HCT116 (cell line): ENCODE data around the gene RXFP4. TPM values are rescaled to one million over a fixed set of nuclear protein-coding genes. Genes with fewer than 3 reads are reported as not detected.
"Not testable (repeated sequence)": the region's sequence is repeated elsewhere in the genome, so short reads cannot be mapped to it uniquely, and the experiment has no call there.

Source experiments
- ATAC-seq: fragments of 200-7000 bp; cut with Tn5 transposase; 2 replicates; pipeline ENCODE4 v1.9.1; 2020; ENCODE audit warnings: mild to moderate bottlenecking, moderate library complexity
- BruUV-seq: library from RNA; stranded (reverse); fragments of 400-500 nt; replicated peaks from 2 replicates; lab custom pipeline; 2021; lab: Mats Ljungman, UMichigan
- CTCF ChIA-PET: fragments of 300-600 bp; sonication (Branson Sonifier 250); formaldehyde crosslinking; loops from one replicate; lab custom pipeline; 2021; ENCODE audit warnings: antibody characterized with exemption; lab: Charles Lee
- POLR2A ChIA-PET: fragments of 300-600, 350-600 bp; sonication (Branson Sonifier 250); formaldehyde crosslinking; loops from one replicate; lab custom pipeline; 2021; ENCODE audit warnings: antibody characterized with exemption; lab: Charles Lee
- RAD21 ChIA-PET, 2 experiments: fragments of 300-600 bp; sonication (Branson Sonifier 250); formaldehyde crosslinking; loops; one replicate each; lab custom pipeline; 2023; ENCODE audit warnings: low total read pairs in 2 of 2; ENCODE audit not compliant: uncharacterized antibody in 2 of 2, unreplicated experiment in 2 of 2, low non-redundant PET in 1 of 2; lab: Charles Lee
- DNase-seq: peaks from one replicate; pipeline ENCODE4 v3.0.0-alpha.2; 2010; ENCODE audit warnings: low read depth, low spot score
- H2AFZ ChIP-seq: fragments of 200-600 bp; shearing (Covaris generic), sonication (generic); 2 replicates; pipeline ENCODE4 v1.6.1; 2017; ENCODE audit warnings: low read depth, mixed run types, mixed read lengths, antibody characterized with exemption, low read length; ENCODE audit not compliant: poor library complexity, severe bottlenecking
- H3K27ac ChIP-seq: 2 replicates; pipeline ENCODE4 v1.5.1; 2012; ENCODE audit warnings: low read depth, low read length
- H3K27me3 ChIP-seq: fragments of 200-600 bp; sonication (generic); 2 replicates; pipeline ENCODE4 v1.6.1; 2016; ENCODE audit warnings: mixed run types, low read length, mixed read lengths; ENCODE audit not compliant: insufficient read depth
- H3K36me3 ChIP-seq, 2 experiments: fragments of 200-500 bp in 1 of 2; fragments of 200-600 bp in 1 of 2; sonication (Bioruptor generic) in 1 of 2; sonication (generic) in 1 of 2; 2 replicates each; pipeline versions ENCODE4 v1.5.1 to v1.6.1; 2014 to 2016; ENCODE audit warnings: low read length in 2 of 2, inconsistent platforms in 1 of 2, mixed read lengths in 1 of 2, mixed run types in 1 of 2; ENCODE audit not compliant: insufficient read depth in 2 of 2, control insufficient read depth in 1 of 2
- H3K4me1 ChIP-seq, 2 experiments: fragments of 200-600 bp in 1 of 2; sonication (generic) in 1 of 2; 2 replicates each; pipeline versions ENCODE4 v1.5.1 to v1.6.1; 2012 to 2017; ENCODE audit warnings: low read length in 2 of 2, inconsistent platforms in 1 of 2, mild to moderate bottlenecking in 1 of 2, mixed read lengths in 1 of 2, mixed run types in 1 of 2, moderate library complexity in 1 of 2; ENCODE audit not compliant: insufficient read depth in 2 of 2, control insufficient read depth in 1 of 2
- H3K4me2 ChIP-seq: fragments of 200-600 bp; sonication (generic); 2 replicates; pipeline ENCODE4 v1.6.1; 2017; ENCODE audit warnings: mixed run types, low read length, mixed read lengths
- H3K4me3 ChIP-seq, 2 experiments: fragments of 200-600 bp in 1 of 2; sonication (generic) in 1 of 2; replicated peaks in 1 of 2; 2 replicates each; pipeline ENCODE4 v1.5.1; 2011 to 2016; ENCODE audit warnings: low read length in 2 of 2, control low read depth in 1 of 2, low read depth in 1 of 2, mild to moderate bottlenecking in 1 of 2, mixed read lengths in 1 of 2, mixed run types in 1 of 2
- H3K79me2 ChIP-seq: fragments of 200-600 bp; sonication (generic); 2 replicates; pipeline ENCODE4 v1.6.1; 2017; ENCODE audit warnings: mild to moderate bottlenecking, mixed run types, low read length, moderate library complexity, mixed read lengths; ENCODE audit not compliant: insufficient read depth
- H3K9ac ChIP-seq: fragments of 200-600 bp; sonication (generic); 2 replicates; pipeline ENCODE4 v1.6.1; 2016; ENCODE audit warnings: low read length, mixed read lengths
- H3K9me2 ChIP-seq: fragments of 200-600 bp; sonication (generic), shearing (Covaris generic); 2 replicates; pipeline ENCODE4 v1.6.1; 2017; ENCODE audit warnings: mixed run types, mild to moderate bottlenecking, moderate library complexity; ENCODE audit not compliant: insufficient read depth
- H3K9me3 ChIP-seq, 2 experiments: fragments of 200-500 bp in 1 of 2; fragments of 200-600 bp in 1 of 2; sonication (Bioruptor generic) in 1 of 2; sonication (generic) in 1 of 2; 2 replicates each; pipeline ENCODE4 v1.6.1; 2014 to 2017; ENCODE audit warnings: low read length in 2 of 2, mixed read lengths in 2 of 2, inconsistent platforms in 1 of 2, low read depth in 1 of 2, mild to moderate bottlenecking in 1 of 2, mixed run types in 1 of 2, moderate library complexity in 1 of 2; ENCODE audit not compliant: control insufficient read depth in 1 of 2, insufficient read depth in 1 of 2
- H4K20me1 ChIP-seq: fragments of 200-600 bp; sonication (generic), shearing (Covaris generic); 2 replicates; pipeline ENCODE4 v1.6.1; 2017; ENCODE audit warnings: mixed run types, mild to moderate bottlenecking, moderate library complexity; ENCODE audit not compliant: insufficient read depth
- ATF3 ChIP-seq: IDR thresholded peaks from 2 replicates; pipeline ENCODE4 v1.6.1; 2012
- CBX3 ChIP-seq: IDR thresholded peaks from 2 replicates; pipeline ENCODE4 v1.6.1; 2012; ENCODE audit warnings: low read depth
- CEBPB ChIP-seq: IDR thresholded peaks from 2 replicates; pipeline ENCODE4 v1.6.1; 2012; ENCODE audit warnings: low read depth
- EGR1 ChIP-seq: IDR thresholded peaks from 2 replicates; pipeline ENCODE4 v1.6.1; 2012; ENCODE audit warnings: low read depth
- ELF1 ChIP-seq: IDR thresholded peaks from 2 replicates; pipeline ENCODE4 v1.6.1; 2012; ENCODE audit warnings: low read depth, borderline replicate concordance
- JUND ChIP-seq: IDR thresholded peaks from 2 replicates; pipeline ENCODE4 v1.6.1; 2012
- POLR2A ChIP-seq: IDR thresholded peaks from 2 replicates; pipeline ENCODE4 v1.7.0; 2011; ENCODE audit warnings: borderline replicate concordance; ENCODE audit not compliant: insufficient read depth, insufficient read length; ENCODE audit errors: extremely low read depth
- POLR2AphosphoS5 ChIP-seq: IDR thresholded peaks from 2 replicates; pipeline ENCODE4 v1.6.1; 2011; ENCODE audit warnings: mild to moderate bottlenecking, low read depth, low read length, moderate library complexity
- RAD21 ChIP-seq: IDR thresholded peaks from 2 replicates; pipeline ENCODE4 v1.6.1; 2012; ENCODE audit warnings: low read depth, mild to moderate bottlenecking
- SIN3A ChIP-seq: IDR thresholded peaks from 2 replicates; pipeline ENCODE4 v1.6.1; 2012; ENCODE audit warnings: low read depth
- SP1 ChIP-seq: IDR thresholded peaks from 2 replicates; pipeline ENCODE4 v1.6.1; 2012; ENCODE audit warnings: low read depth
- ZFX ChIP-seq: fragments of 450-650 bp; IDR thresholded peaks from 2 replicates; pipeline ENCODE4 v1.6.1; 2017
- ZNF274 ChIP-seq: fragments of 200-500 bp; sonication (Bioruptor generic); IDR thresholded peaks from 2 replicates; pipeline ENCODE4 v1.6.1; 2014; ENCODE audit warnings: mild to moderate bottlenecking, low read depth, low read length, inconsistent platforms
- intact Hi-C: fragments of 100-400 bp; cut with micrococcal nuclease; formaldehyde crosslinking; loops from 2 replicates; pipeline ENCODE4 v1.10.0; 2022
- total RNA-seq: library from RNA; stranded (reverse); gene quantifications from one replicate; pipeline ENCODE4 v1.2.1, GENCODE V29; 2021; ENCODE audit not compliant: unreplicated experiment
- TF ChIP-seq, protein P1 (sequence below): IDR thresholded peaks from 2 replicates; pipeline ENCODE4 v1.6.1; 2012; ENCODE audit warnings: low read depth
- TF ChIP-seq, protein P2 (sequence below), 3 experiments: fragments of 200-600 bp in 1 of 3; sonication (generic) in 1 of 3; IDR thresholded peaks in 2 of 3; conservative IDR thresholded peaks in 1 of 3; 2 replicates each; pipeline ENCODE4 v1.5.1; 2012 to 2017; ENCODE audit warnings: low read depth in 2 of 3, low read length in 2 of 3, antibody characterized with exemption in 1 of 3, borderline replicate concordance in 1 of 3, control low read depth in 1 of 3, mild to moderate bottlenecking in 1 of 3, mixed read lengths in 1 of 3, mixed run types in 1 of 3, moderate library complexity in 1 of 3; ENCODE audit not compliant: insufficient read depth in 1 of 3

The RXFP4 gene
- total RNA-seq, 1 experiment from 2014 or later: 0.20 TPM

GRCh38 chr1:155929057-155929456 lies 12.4 kb upstream of the RXFP4 start:
- intact Hi-C loops: no loop called here
- no TSS peak for BruUV-seq
- ChIA-PET RAD21 (no interaction called here), CTCF (no interaction called here), POLR2A (no interaction called here)
- TF ChIP-seq, protein P1, sequence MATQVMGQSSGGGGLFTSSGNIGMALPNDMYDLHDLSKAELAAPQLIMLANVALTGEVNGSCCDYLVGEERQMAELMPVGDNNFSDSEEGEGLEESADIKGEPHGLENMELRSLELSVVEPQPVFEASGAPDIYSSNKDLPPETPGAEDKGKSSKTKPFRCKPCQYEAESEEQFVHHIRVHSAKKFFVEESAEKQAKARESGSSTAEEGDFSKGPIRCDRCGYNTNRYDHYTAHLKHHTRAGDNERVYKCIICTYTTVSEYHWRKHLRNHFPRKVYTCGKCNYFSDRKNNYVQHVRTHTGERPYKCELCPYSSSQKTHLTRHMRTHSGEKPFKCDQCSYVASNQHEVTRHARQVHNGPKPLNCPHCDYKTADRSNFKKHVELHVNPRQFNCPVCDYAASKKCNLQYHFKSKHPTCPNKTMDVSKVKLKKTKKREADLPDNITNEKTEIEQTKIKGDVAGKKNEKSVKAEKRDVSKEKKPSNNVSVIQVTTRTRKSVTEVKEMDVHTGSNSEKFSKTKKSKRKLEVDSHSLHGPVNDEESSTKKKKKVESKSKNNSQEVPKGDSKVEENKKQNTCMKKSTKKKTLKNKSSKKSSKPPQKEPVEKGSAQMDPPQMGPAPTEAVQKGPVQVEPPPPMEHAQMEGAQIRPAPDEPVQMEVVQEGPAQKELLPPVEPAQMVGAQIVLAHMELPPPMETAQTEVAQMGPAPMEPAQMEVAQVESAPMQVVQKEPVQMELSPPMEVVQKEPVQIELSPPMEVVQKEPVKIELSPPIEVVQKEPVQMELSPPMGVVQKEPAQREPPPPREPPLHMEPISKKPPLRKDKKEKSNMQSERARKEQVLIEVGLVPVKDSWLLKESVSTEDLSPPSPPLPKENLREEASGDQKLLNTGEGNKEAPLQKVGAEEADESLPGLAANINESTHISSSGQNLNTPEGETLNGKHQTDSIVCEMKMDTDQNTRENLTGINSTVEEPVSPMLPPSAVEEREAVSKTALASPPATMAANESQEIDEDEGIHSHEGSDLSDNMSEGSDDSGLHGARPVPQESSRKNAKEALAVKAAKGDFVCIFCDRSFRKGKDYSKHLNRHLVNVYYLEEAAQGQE: no peak
- TF ChIP-seq, protein P2, sequence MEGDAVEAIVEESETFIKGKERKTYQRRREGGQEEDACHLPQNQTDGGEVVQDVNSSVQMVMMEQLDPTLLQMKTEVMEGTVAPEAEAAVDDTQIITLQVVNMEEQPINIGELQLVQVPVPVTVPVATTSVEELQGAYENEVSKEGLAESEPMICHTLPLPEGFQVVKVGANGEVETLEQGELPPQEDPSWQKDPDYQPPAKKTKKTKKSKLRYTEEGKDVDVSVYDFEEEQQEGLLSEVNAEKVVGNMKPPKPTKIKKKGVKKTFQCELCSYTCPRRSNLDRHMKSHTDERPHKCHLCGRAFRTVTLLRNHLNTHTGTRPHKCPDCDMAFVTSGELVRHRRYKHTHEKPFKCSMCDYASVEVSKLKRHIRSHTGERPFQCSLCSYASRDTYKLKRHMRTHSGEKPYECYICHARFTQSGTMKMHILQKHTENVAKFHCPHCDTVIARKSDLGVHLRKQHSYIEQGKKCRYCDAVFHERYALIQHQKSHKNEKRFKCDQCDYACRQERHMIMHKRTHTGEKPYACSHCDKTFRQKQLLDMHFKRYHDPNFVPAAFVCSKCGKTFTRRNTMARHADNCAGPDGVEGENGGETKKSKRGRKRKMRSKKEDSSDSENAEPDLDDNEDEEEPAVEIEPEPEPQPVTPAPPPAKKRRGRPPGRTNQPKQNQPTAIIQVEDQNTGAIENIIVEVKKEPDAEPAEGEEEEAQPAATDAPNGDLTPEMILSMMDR (IDR thresholded peaks at IDR 0.05 in 2 of 3, conservative IDR thresholded peaks at IDR 0.05 in 1 of 3; ENCODE audit: borderline replicate concordance in 1 of 3, insufficient read depth in 1 of 3, low read depth in 2 of 3, low read length in 2 of 3): no peak
- TF ChIP-seq SP1: no peak
- TF ChIP-seq RAD21: no peak
- TF ChIP-seq ELF1: no peak
- no peak for TF ChIP-seq POLR2A
- no peak for TF ChIP-seq POLR2AphosphoS5
- no peak for TF ChIP-seq ATF3
- TF ChIP-seq SIN3A: no peak
- no peak for TF ChIP-seq CEBPB
- TF ChIP-seq EGR1: no peak
- no peak for TF ChIP-seq CBX3
- no peak for TF ChIP-seq JUND
- TF ChIP-seq ZFX: no peak
- no peak for TF ChIP-seq ZNF274
- DNase-seq: no peak
- H3K4me3 ChIP-seq: no peak overlapping the region
- H3K4me1 ChIP-seq: peaks cover 14 to 18% of the 10 kb centered on the region in 2 experiments; a peak in 3 of 4 replicates
- H3K36me3 ChIP-seq: peaks cover 69 to 89% of the 10 kb centered on the region in 2 experiments
- no peak overlapping the region for H2AFZ ChIP-seq
- H3K9ac ChIP-seq: no peak overlapping the region
- H3K27ac ChIP-seq: no peak overlapping the region
- no peaks in the 10 kb centered on the region for H3K9me3 ChIP-seq
- peaks cover 97% of the 10 kb centered on the region for H3K79me2 ChIP-seq
- H3K9me2 ChIP-seq: no peaks in the 10 kb centered on the region
- H3K27me3 ChIP-seq: no peaks in the 10 kb centered on the region
- H3K4me2 ChIP-seq: no peak overlapping the region
- ATAC-seq: no peak
- H4K20me1 ChIP-seq: peaks cover 35% of the 10 kb centered on the region; the same call in 1 of the 2 replicates

- H3K4me2 ChIP-seq, RAD21 ChIA-PET, H3K9me2 ChIP-seq, H3K4me3 ChIP-seq, H3K27ac ChIP-seq, H3K9me3 ChIP-seq, DNase-seq, H2AFZ ChIP-seq, ATAC-seq, H3K9ac ChIP-seq, H3K27me3 ChIP-seq, BruUV-seq: not testable (repeated sequence)
- H3K79me2 ChIP-seq: peaks cover 85% of the 10 kb centered on the region
- ChIA-PET CTCF (interaction anchor here (2.7 kb wide), 1 partner anchor 136 kb away, joined by 7 read pairs; no protein-coding TSS in a partner anchor), POLR2A (interaction anchor here (0.7 kb wide), 1 partner anchor 80 kb away, joined by 4 read pairs; no protein-coding TSS in a partner anchor)
- peaks cover 14 to 25% of the 10 kb centered on the region in 2 experiments; a peak in 3 of 4 replicates for H3K4me1 ChIP-seq
- peaks cover 60 to 75% of the 10 kb centered on the region in 2 experiments for H3K36me3 ChIP-seq
- intact Hi-C loops: loop anchor here (2.0 kb wide), 1 partner anchor 14 kb away; no protein-coding TSS in a partner anchor
- H4K20me1 ChIP-seq: peaks cover 35% of the 10 kb centered on the region; the same call in 1 of the 2 replicates
Measured at GRCh38 chr1:155930725-155931124, 10.7 kb upstream of the RXFP4 start.
